CD4-positive, alpha-beta T cell treated with Interleukin-12 subunit alpha and Interleukin-12 subunit beta, for 1 hour (primary cell): Measurements from ENCODE around the gene CACNA1D.

ENCODE experiments used
- DNase-seq: peaks from one replicate; pipeline ENCODE4 v3.0.0-alpha.2; 2020

Gene CACNA1D

DNA sequence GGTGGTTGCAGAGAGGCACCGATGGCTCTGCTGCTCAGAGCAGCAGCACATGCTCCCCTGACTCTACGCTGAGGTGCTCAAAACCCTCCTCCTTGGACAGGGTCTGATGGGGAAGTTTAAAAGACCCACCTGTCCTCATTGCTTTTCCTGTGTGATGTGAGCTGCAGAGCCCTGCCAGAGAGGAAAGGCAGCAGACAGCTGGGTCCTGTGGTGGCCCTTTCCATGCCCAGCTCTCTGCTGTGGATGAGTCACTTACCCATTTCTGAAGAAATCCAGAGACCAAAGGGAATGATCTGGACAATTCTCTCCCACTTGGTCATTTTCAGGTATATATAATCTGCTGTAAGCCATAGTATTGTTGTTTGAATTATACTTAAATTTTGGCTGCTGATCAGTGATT, 230.2 kb downstream of the CACNA1D start:
- DNase-seq: no peak

DNA sequence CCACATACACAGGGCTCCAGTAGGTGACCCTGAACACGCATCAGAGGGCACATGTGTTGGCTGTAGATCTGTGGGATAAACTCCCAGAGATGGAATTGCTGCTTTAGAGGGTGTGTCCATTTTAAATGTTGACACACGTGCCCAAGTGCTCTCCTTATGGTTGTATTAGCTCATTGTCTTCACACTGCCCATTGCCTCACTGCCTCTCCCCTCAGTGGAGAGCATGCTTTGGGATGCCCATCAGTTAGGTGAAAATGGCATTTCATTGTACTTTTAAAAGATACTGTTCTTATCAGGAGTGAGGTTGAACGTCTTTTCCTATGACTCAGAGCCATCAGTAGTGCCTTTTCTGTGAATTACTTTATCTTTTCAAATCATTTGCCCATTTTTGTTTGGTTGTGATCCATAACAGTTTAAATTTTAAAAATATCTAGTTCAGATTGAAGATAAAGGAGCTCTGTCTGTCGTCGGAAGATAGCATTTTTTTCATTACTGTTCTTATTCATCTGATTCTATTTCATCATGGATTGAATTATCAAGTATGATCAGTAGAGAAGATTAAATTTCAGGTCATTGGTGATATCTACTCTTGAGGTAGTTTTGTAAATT, 231.1 kb downstream of the CACNA1D start:
- DNase-seq: no peak

DNA sequence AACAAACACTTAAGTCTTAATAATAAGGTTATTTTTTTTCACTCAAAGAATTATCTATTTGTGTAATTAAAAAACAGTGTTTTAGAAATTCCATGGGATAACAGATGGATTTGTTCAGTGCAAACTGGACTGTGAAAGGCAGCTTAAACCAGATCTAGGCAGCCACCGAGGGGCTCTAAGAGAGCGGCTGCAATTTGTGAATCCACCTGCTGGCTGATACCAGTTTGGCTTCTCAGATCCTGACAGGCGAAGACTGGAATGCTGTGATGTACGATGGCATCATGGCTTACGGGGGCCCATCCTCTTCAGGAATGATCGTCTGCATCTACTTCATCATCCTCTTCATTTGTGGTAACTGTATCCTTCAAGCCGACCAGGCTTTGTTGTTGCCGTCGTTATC, 232.2 kb downstream of the CACNA1D start:
- no peak for DNase-seq

DNA sequence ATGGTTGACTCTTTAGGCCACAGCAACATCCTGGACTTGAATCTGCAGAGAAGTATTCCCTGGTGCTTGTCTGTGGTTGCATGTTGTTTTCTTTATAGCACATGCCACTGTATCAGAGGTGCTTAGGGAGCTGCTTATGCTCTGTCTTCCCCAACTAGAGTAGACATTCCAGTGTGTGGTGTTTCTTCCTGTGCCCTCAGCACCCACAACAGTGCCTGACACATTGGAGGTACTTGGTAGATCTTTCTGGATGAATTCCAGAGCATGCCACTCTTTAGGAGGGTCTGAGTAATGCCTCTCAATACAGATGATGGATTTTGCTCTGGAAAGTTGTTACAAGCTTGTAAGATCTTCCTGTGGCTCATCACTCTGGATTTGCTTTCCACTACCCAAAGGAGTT, 234.2 kb downstream of the CACNA1D start:
- DNase-seq: no peak

DNA sequence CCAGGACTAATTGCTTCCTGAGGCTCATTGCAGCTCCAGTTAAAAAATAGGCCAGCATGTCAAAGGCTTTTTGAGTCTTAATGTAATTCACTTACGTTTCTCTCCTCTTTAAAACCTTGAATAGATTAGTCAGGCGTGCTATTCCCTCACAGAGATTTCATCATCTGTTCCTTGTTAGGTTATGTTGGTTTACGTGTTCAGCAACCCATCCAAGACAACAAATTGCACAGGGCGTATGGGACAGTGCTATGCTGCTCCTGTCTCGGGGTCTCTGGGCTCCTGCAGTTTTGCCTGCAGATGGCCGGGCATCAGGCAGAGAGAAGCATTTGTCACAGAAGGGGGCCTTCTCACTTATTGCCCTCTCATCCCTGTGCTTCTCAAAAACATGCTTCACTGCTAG, 234.7 kb downstream of the CACNA1D start:
- DNase-seq: no peak

DNA sequence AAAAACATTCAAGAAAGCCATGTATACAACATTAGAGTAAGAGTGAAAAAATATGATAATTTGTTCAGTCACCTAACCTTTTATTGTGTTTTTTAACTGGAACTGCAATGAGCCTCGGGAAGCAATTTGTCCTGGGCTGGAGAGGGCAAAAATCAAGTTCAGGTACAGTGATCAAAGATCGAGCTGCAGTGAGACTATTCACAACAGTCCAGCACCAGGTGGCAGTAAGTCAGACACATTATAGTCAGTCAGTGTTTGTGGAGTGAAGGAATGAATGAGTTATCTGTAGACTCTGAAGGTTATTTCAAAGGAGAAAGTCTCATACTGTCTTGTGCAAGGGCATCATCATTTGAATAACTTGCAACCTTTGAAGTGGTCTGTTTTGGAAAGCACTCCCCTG, 235.2 kb downstream of the CACNA1D start:
- no peak for DNase-seq

DNA sequence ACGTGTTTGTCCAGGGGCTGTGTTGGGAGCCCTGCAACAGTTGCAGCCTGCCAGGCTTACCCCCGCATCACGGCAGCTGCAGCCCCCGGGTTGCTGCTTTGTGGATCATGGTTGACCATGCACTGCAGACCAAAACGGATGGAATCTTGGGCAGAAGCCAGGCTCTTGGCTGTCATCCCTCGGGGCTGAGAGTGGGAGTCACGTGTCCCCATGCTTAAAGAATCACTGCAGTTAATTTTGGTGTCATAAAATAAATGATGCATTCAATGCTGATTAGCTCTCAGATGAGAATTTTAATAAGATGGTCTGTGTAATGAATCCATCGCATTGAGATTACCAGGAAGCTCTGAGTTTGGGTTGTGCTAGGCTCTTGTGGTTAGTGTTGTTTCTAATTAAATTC, 236.2 kb downstream of the CACNA1D start:
- DNase-seq: no peak

DNA sequence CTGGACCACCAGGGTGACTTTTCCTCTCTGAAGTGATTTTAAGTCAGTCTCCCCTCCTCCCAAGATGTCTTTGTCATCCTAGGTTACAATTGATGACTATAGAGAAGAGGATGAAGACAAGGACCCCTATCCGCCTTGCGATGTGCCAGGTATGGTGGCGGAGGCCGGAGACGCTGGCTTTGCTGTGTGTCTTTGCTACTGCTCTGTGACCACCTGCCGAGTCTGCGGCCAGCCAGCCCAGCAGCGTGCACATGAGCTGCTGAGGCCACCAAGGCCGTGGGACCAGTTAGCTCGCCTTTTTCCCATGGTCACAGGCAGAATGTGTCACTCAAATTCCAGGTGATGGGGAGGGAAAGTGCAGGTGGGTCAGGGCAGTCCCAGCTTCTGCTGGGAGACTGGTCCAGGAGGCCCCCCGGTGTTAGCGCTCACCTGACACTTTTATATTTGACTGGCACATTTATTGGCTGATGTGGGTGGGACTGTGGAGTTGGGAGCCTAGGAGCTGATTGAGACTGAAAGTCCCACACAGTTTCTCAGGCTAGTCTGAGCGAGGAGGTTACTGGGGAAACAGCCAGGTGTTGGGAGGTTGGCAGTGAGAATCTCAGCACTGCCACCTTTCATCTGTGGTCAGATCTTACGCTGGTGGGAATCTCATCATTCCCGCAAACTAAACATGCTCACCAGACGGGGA, 237.7 kb downstream of the CACNA1D start:
- DNase-seq: no peak

DNA sequence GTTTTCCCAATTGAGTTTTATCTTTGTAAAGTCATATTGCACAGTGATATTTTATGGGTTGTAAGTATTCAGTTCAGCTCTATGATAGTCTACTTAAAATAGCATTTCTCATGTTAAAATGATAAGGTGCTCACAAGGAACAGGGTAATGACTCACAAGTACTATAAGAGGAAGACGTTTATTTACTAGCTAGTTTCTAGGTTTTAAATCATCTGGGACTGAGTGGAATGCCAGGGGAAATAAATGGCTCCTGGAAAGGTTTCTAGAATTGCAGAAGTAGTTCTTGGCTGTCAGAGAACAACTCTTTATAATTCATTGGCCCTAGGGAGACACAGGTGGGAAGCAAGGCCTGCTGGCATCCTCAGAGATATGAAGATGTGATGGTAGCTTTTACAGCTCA, 239.0 kb downstream of the CACNA1D start:
- no peak for DNase-seq

DNA sequence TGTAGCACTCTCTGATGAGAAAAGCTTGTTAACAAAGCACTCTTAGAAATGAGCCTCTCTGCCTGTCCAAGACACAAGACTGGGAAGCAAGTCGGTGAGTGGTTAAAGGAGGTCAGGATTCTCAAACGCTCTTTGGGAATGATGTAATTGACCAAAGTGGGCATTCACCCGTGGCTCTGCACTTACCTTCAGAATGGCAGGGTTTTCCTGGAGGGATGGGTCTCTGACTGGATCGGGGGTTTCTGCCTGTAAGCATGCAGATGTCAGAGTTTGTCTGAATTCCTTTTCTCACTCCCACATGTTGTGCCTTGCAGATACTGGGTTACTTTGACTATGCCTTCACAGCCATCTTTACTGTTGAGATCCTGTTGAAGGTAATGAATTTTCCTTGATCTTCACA, 245.6 kb downstream of the CACNA1D start:
- DNase-seq: no peak

DNA sequence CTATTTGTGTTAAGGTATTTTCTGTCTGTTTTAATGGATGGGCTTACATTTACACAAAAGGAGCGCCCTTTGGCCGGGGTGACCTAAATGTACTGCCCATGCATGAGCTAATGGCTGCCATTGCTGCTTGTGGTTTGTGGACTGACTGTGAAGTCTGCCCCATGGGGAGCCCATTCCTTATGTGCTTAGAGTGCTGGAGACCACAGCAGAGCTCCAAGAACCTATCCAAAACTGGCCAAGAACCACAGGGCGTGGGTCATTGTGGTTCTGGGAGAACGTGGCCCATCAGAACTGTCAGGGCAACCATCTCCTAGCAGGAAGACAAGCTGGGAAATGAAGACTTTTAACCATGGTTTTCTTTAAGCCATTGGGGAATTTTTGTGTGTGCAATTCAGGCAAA, 246.5 kb downstream of the CACNA1D start:
- no peak for DNase-seq

DNA sequence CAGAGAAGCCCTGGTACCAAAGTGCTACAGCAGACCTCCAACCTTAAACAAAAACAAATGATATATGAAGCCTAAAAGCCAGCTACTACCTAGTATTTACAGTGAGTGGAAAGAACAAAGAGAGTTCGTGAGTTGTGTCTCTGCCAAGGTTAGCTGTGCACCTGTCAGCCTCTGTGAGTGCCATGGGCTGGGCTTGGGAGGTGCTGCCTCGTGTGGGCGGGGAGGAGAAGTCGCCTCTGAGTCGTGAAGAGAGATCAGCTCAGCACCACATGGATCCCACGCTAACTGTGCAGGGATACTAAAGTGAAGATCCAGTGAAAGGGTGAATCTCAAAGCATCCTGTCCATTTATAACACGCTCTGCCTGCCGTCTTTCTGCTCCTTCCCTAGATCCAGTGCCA, 249.9 kb downstream of the CACNA1D start:
- no peak for DNase-seq

DNA sequence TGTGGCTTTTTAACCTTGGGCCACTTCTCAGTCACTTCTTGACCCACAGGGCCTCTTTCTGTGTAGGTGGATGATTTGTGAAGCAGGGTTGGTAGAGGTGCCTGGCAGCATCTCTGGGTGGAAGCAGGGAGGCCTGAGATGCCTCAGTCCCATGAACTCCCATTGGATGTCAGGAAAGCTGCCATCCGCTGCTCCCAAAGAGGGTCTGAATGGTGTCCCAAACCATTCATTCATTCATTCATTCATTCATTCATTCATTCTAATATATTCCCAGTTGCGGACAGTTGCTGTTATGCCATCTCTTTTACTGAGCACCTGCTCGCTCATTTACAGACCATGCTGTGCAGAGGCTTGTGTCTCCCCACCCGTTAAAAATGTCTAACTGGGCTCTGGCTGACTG, 253.1 kb downstream of the CACNA1D start:
- DNase-seq: no peak

DNA sequence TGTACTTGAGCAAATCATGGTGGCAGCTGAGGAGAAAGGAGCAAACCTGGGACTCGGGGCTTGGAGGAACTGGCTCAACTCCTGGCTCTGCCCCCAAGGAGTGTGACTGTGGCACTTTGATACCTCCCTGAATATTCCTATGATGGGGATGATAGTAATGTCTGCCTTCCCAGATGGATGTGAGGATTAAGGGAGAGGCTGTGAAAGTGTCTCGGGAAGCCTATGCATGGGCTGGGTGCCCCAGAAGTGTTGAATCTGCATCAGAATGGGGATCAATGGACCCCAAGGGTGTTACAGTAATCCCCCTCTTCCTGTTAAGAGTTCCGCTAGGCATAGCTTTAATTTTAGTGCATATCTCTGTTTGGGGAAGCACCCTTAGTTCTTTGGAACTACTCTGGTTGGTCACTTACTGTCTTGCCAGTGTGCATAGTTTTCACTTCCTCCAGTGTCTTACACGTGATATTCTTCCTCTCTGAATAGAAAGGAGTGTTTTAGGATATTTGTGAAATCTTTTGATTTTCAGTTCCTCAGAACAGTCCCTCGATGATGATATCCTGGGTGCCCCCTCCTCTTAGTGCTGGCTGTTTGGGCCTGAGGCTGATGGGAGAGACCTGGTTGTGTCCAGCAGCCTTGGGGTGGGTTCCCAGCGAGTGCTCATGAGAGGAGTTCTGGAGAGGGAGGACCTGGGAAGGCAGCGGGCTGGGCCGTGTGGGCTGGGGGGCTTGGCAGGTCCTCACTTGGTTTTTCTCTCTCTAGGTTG, 254.3 kb downstream of the CACNA1D start:
- DNase-seq: no peak

DNA sequence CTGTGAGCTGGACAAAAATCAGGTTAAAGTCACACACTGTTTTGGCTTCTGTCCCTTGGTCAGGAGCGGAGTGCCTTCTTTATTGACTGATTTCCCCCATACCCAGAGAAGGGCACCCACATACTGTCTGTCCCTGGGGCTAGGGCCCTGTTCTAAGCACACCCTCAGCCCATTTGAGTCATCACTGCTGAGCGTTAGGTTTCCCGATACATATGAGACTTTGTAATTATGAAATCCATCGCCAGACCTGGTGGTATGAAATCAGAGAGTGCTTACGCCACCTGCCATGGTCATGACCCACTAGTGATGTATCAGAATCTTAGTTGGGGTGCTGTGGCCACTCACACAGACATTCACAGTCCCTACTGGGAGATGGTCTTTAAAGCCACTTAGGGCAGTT, 255.0 kb downstream of the CACNA1D start:
- DNase-seq: no peak

DNA sequence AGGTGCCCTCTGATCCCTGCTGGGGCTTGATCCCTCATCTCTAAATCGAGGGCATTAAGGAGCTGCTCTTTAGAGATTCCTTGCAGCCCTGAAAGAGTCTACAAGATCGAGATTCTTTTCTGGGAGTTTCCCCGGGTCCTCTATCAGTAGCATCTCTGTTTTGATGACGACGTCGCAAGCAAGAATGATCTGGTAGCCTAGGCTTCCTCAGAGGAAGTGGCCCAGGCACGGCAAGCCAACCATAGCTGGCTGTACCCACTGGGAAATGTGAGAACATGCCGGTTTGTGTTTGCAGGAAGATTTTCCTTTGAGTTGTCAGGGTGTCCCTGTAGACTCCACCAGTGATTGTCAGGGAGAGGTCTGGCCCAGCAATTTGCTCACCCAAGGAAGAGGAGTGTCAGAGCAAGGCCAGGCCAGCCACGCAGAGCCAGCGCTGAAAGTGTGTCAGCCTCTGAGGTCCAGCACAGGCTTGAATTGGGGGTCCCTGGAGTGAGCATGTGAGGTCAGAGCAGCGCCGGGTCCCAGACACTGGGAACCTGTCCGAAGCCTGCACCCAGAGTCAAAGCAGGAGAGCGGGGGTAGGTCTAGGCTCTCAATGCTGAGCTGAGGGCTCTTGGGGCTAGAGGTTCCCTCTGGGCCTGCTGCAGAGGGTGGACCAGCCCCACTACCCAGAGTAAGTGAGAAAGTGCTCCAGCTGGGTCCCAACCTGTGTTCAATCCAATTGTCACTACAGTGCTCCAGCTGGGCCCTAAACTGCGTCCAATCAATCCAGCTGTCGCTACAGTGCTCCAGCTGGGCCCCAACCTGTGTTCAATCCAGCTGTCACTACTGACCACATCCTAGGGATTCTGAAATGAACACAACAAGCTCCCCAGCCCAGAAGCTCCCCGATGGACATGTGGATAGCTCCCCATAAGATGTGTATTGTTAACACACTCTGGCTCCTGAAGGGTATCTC, 256.1 kb downstream of the CACNA1D start:
- DNase-seq: peak; percentile 23

DNA sequence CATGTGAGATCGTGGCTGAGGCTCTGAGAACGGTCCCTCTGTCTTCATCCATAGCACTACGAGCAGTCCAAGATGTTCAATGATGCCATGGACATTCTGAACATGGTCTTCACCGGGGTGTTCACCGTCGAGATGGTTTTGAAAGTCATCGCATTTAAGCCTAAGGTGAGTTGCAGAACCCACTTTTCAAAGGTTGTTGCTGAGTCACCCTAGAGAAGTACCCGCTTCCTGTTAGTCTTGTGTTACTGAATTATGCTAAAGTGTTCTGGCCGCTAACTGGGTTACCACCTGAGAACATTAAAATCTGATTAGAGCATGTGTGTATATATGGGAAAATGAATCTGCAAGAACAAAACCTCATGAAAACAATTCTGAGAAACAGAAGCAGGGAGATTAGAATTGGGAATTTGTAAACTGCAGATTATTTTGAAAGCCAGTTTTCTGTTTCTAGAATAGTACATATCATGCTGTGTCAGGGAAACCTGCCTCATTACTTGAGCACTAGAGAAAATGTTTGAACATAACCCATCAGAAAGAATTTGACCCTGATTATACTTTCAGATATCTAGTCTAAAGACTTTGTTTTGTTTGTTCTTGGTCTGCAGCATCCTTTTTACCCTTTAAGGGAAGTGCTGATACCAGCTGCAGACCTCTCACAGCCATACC, 259.2 kb downstream of the CACNA1D start:
- DNase-seq: peak; percentile 24

DNA sequence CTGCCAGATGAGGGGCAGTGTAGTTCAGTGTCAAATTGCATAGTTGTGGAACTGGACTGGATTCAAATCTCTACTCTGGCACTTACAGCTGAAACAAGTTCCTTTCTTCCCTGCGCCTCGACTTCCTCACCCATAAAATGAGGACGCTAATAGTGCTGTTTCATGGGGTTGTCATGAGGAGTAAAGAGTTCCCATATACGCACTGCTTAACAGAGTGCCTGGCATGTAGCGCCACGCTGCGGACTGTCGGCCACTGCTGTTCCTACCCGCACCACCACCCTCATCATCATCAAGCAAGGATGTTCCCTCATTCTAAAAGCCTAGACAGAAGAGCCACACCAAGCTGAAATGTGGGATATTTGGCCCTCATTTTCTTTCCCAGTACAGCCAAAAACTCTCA, 259.9 kb downstream of the CACNA1D start:
- DNase-seq: no peak

DNA sequence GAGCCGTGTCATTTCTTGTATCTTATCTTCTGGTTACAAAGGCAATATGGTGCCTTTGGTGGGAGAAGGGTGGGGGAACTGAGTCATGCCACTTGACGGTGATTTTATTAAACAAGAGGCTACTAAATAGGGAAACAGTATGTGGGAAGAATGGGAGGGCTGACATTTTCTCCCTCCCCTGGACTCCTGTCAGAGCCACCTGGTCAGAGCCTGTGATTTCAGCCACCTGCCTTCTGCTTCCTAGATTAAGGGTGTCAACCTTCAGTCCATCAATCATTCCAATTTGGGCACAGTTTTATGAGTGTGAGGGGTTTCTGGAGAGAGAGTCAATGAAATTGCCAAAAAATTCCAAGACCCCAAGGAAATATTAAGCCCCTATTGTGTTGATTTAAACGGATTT, 264.4 kb downstream of the CACNA1D start:
- no peak for DNase-seq

DNA sequence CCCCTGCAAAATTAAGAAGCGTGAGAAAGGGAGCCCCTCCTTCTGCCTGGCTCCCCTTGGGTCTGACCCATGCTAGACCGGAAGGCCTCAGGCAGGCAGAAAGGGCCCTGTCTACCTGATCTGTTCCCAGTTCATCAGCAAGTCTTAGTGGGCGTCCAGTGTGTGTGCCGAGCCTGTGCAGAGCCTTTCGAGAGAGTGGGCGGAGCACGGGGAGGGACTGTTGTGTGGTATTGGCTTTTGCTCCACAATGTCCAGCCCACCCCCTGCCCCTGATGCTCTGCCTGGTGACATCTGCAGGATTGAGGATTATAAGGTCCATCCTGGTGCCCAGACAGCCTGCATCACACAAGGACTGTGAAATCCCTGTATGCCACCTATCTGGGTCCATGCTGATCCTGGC, 268.9 kb downstream of the CACNA1D start:
- DNase-seq: no peak

DNA sequence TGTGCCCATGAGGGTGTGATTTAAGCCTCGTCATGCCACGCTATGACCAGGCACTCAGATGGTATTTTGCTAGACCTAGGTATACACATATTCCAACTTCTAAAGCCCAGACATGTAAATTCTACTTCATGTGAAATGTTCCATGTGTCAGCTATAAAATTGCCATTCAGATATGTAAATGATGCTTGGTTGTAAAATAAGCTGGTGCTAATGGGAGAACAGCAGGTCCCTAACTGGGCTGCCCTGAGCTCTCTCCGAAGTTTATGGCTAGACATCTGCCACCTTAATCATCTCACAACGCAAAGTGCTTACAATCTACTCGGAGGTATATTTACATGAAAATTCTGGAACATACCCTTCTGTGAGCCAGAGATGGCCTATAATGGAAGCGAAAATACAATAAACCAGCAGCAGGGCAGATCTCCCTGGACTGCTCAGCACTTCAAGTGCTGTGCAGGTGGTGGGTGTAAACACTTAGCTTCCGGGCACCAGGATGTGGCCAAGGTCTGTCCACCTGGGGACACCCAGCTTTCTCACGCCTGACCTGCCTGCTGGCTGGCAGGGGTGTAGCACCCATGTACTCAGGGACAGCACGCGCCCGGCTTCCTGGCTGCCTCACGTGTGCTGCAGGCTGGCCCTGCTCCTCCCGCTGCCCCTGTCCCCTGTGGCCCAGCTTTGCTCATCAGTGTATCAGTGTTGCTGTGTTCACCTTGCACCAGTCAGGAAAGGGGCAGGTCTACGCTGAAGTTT, 269.8 kb downstream of the CACNA1D start:
- no peak for DNase-seq

DNA sequence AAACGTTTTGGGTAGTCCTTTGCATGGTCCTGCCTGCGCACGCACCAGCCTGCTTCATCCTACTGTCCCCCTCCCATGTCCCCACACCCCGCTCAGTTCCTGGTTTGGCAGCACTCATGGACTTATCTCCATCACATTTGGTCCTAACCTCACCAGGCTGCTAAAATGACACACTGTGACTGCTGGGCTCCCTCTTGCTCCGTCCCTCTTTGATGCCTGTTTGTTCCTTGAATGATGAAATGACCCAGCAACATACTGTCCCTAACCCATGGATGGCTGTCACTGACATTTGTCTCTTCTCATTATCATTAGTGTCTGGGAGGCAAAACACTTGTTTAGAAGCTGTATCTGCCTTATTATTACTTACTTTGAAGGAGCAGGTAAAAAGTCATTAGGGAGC, 271.3 kb downstream of the CACNA1D start:
- DNase-seq: no peak
